ENCODE results near the gene AHCY.
"Not testable (repeated sequence)": the region's sequence is repeated elsewhere in the genome, so short reads cannot be mapped to it uniquely, and the experiment has no call there.

Gene AHCY

GRCh38 chr20:34262488-34263288 is 40.5 kb downstream of the AHCY start:
- no peak for DNase-seq (ENCODE audit: low read depth in 1 of 2, low spot score in 1 of 2)

- no peak for DNase-seq (ENCODE audit: low read depth in 1 of 2, low spot score in 1 of 2)
Measured at GRCh38 chr20:34260208-34260942, 42.8 kb downstream of the AHCY start.

DNA sequence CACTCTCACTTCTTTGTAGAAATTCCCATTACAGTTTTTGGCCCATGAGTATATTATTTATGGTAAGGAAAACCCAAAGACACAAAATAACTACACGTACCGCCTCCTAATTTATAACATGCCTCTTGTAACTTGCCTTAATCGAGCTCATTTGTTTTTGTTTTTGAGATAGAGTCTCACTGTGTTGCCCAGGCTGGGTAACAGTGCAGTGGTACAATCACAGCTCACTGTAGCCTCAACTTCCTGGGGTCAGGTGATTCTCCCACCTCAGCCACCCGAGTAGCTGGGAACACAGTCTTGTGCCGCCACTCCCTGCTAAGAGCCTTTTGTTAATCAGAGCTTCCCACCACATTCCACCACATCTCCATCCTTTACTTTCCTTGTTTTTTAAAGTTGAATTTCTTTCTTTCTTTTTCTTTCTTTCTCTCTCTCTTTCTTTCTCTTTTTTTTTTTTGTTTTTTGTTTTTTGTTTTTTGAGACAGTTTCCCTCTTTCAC is 46.5 kb downstream of the AHCY start:
- DNase-seq (ENCODE audit: low read depth in 1 of 2, low spot score in 1 of 2), result no peak

DNA sequence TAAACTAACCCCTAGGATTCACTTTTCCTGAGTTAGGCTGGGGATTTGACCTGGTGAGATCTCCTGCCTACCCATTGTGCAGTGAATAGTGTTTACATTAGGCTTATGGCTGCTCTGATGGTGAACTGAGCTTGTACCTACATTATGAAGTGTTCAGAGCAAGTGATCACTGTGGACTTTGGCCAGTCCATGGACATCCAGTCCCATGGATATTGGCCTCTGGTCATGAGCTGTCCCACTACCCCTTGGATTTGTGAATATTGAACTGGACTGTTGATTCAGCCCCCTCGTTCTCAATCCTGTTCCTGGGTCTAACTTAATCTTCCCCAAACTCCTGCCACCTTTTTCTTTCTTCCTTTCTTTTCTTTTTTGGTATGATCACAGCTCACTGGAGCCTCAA is 48.2 kb downstream of the AHCY start:
- DNase-seq (ENCODE audit: low read depth in 1 of 2, low spot score in 1 of 2), result no peak

- DNase-seq (ENCODE audit: low read depth in 1 of 2, low spot score in 1 of 2), result not testable (repeated sequence)
Measured at GRCh38 chr20:34252431-34253086, 50.6 kb downstream of the AHCY start.

GRCh38 chr20:34251619-34252018 is 51.5 kb downstream of the AHCY start:
- no peak for DNase-seq (ENCODE audit: low read depth in 1 of 2, low spot score in 1 of 2)

DNA sequence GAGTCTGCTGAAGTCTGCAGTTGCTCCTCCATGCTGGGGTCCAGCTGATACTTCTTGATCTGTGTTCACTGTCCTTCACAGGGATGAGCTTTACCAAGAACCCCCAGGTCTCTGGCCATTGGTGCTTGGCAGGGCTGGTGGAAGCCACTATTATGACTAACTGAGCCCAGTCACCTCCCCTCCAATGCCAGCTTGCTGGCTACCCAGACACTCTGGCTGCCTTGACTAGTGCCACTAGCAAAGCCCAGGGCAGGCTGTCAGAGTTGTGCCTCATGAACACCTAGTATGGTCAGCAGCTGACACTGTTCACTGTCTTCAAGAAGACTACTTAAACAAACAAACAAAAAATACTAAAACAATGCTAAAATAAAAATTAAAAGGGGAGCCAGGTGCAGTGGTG is 53.1 kb downstream of the AHCY start:
- no peak for DNase-seq (ENCODE audit: low read depth in 1 of 2, low spot score in 1 of 2)

GRCh38 chr20:34249291-34249690 is 53.9 kb downstream of the AHCY start:
- DNase-seq (ENCODE audit: low read depth in 1 of 2, low spot score in 1 of 2), result no peak

- no peak for DNase-seq (ENCODE audit: low read depth in 1 of 2, low spot score in 1 of 2)
Measured at GRCh38 chr20:34246126-34246626, 57.0 kb downstream of the AHCY start.

- no peak for DNase-seq (ENCODE audit: low read depth in 1 of 2, low spot score in 1 of 2)
Measured at GRCh38 chr20:34243377-34243776, 59.8 kb downstream of the AHCY start.

DNA sequence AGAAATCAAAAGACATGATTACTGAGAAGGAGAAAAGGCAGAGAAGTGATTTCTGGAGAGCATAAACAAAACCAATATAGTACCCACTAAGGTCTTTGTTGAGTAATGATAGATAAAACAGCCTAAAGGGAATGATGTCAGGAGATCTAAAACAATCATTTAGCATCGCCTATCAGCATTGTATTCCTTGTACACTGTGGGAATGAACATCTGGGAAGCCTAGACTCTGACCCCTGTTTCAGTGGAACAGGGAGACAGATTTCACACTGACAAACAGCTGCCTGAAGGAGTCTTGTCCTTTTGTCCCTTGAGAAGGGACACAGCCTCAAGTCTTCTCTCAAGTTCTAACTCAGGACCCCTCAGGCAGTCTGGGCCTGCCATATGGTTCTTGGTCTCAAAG is 60.3 kb downstream of the AHCY start:
- no peak for DNase-seq (ENCODE audit: low read depth in 1 of 2, low spot score in 1 of 2)

DNA sequence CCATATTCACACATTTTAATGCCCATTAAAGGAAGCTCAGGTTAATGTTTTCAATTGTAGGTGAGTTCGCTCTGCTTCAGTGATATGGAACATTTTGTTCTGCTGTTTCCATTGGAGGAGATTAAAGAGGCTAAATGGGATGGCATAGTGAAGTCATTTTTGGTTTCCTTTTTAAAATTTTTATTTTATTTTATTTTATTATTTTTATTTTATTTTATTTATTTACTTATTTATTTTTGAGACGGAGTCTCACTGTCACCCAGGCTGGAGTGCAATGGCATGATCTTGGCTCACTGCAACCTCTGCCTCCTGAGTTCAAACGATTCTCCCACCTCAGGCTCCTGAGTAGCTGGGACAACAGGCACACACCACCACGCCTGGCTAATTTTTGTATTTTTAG is 61.1 kb downstream of the AHCY start:
- not testable (repeated sequence) for DNase-seq (ENCODE audit: low read depth in 1 of 2, low spot score in 1 of 2)

- DNase-seq (ENCODE audit: low read depth in 1 of 2, low spot score in 1 of 2), result no peak
Measured at GRCh38 chr20:34240693-34241615, 62.2 kb downstream of the AHCY start, which contains the start of gene ASIP. TSS of gene ASIP (plus strand) at chr20:34241423. CDS start at chr20:34260375, 18,952 bp downstream.

DNA sequence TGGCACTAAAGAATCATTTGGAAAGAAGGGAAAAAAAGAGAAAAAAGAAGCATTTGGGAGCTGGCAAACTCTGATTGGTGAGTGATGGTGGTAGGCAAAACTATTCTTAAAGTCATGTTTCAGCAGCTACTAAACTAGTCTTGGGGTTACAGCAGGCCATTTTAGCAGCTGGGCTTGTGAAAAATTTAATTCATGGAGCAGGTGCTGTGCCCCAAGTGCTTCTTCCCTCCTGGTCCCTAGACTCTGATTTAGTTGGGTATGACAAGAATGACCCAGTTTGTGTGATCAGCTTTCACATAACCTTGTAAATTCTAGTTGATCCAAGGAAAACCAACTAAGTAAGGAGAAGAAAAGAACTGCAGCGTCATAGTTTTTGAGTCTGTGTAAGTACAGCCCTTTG is 63.0 kb downstream of the AHCY start:
- no peak for DNase-seq (ENCODE audit: low read depth in 1 of 2, low spot score in 1 of 2)

- no peak for DNase-seq (ENCODE audit: low read depth in 1 of 2, low spot score in 1 of 2)
Measured at GRCh38 chr20:34237942-34238341, 65.2 kb downstream of the AHCY start.

DNA sequence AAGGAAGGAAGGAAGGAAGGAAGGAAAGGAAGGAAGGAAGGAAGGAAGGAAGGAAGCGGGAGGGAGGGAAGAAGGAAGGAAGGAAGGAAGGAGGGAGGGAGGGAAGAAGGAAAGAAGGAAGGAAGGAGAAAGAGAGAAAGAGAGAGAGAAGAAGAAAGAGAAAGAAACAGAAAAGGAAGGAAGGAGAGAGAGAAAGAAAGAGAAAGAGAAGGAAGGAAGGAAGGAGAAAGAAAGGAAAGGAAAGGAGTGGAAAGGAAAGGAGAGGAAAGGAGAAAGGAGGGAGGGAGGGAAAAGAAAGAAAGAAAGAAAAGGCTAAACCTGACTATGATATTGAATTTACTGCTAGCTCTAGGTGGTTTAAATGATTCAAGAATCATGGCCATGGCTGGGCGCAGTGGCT is 67.3 kb downstream of the AHCY start:
- DNase-seq (ENCODE audit: low read depth in 1 of 2, low spot score in 1 of 2), result no peak

GRCh38 chr20:34233687-34234086 is 69.5 kb downstream of the AHCY start:
- DNase-seq (ENCODE audit: low read depth in 1 of 2, low spot score in 1 of 2), result no peak

- no peak for DNase-seq (ENCODE audit: low read depth in 1 of 2, low spot score in 1 of 2)
Measured at GRCh38 chr20:34232494-34233087, 70.6 kb downstream of the AHCY start.

DNA sequence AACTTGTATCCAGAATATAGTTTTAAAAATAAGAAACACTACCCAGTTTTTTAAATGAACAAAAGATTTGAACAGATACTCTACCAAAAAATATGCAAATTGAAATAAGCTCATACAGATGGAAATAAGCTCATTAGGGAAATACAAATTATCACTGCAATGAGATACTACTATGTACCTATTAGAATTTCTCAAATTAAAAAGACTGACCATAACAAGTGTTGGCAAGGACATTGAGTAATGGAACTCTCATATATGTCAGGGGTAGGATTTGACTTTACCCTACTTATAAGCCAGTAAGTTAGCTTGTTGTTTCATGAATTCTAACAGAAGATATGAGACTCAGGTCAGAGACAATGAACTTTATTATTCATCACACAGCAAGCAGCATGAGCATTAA is 71.5 kb downstream of the AHCY start:
- DNase-seq (ENCODE audit: low read depth in 1 of 2, low spot score in 1 of 2), result no peak
